Prostate gland (tissue), 2 donors: ENCODE data around the gene GOLGB1.

ENCODE experiments used
- CTCF ChIP-seq, 4 experiments: fragments of 200-600 bp in 2 of 4; fragments of 450-650 bp in 2 of 4; sonication (generic) in 2 of 4; IDR thresholded peaks; 1 replicate in 3 of 4; 2 replicates in 1 of 4; pipeline ENCODE4 v1.5.1; 2016 to 2019; ENCODE audit warnings: antibody characterized with exemption in 4 of 4, mild to moderate bottlenecking in 2 of 4, moderate library complexity in 2 of 4
- POLR2AphosphoS5 ChIP-seq: sonication (generic); formaldehyde crosslinking; IDR thresholded peaks from one replicate; pipeline ENCODE4 v1.6.1; 2017; ENCODE audit warnings: antibody characterized with exemption

GRCh38 chr3:121626495-121626894, 123.0 kb downstream of the GOLGB1 start:
- no peak for TF ChIP-seq CTCF (IDR thresholded peaks at IDR 0.05)
- no peak for TF ChIP-seq POLR2AphosphoS5
